Activated naive CD4-positive, alpha-beta T cell treated with Interleukin-2 at 50 U/mL for 16 hours (primary cell): ENCODE data around the gene NDUFC2.
"Not testable (repeated sequence)": the region's sequence is repeated elsewhere in the genome, so short reads cannot be mapped to it uniquely, and the experiment has no call there.

Experiments used
- DNase-seq: peaks from one replicate; pipeline ENCODE4 v3.0.0-alpha.2; 2020

NDUFC2 gene

GRCh38 chr11:78028423-78028822 is 51.2 kb downstream of the NDUFC2 start:
- not testable (repeated sequence) for DNase-seq

- no peak for DNase-seq
Observed at GRCh38 chr11:78027759-78028158, 51.9 kb downstream of the NDUFC2 start.

- no peak for DNase-seq
Observed at GRCh38 chr11:78025378-78025777, 54.3 kb downstream of the NDUFC2 start.

- DNase-seq = no peak
Observed at GRCh38 chr11:78023426-78023825, 56.2 kb downstream of the NDUFC2 start.

- DNase-seq = no peak
Observed at GRCh38 chr11:78022397-78023396, 57.0 kb downstream of the NDUFC2 start, which contains the start of gene KCTD14. KCTD14 (minus strand) TSS chr11:78023276; CDS start chr11:78023249, 27 bp downstream.

- no peak for DNase-seq
Observed at GRCh38 chr11:78021611-78022010, 58.1 kb downstream of the NDUFC2 start.

- DNase-seq = no peak
Observed at GRCh38 chr11:78020246-78020645, 59.4 kb downstream of the NDUFC2 start.

GRCh38 chr11:78019808-78020207 is 59.9 kb downstream of the NDUFC2 start:
- DNase-seq = no peak
